HepG2 (cell line): ENCODE measurements around the gene UBQLN4. TPM values are rescaled to one million over a fixed set of nuclear protein-coding genes. Genes with fewer than 3 reads are reported as not detected.

Experiments
- CENPBD1 ChIP-seq: sonication (generic); formaldehyde crosslinking; IDR thresholded peaks from 2 replicates; pipeline ENCODE4 v1.8.0; 2022; ENCODE audit warnings: missing genetic modification reagents, low read depth, mild to moderate bottlenecking, borderline replicate concordance
- ELF3 ChIP-seq: IDR thresholded peaks from 2 replicates; pipeline ENCODE4 v1.6.1; 2016; ENCODE audit warnings: missing genetic modification reagents, missing compliant biosample characterization
- FOSL1 ChIP-seq: sonication (generic); formaldehyde crosslinking; IDR thresholded peaks from 2 replicates; pipeline ENCODE4 v1.9.0; 2021; ENCODE audit warnings: missing genetic modification reagents, borderline replicate concordance
- FOXP1 ChIP-seq, 2 experiments: fragments of 450-650 bp in 1 of 2; IDR thresholded peaks; 2 replicates each; pipeline ENCODE4 v1.6.1; 2017 to 2018; ENCODE audit warnings: antibody characterized with exemption in 1 of 2
- FUBP1 ChIP-seq: sonication (generic); formaldehyde crosslinking; IDR thresholded peaks from 2 replicates; pipeline ENCODE4 v1.5.1; 2020; ENCODE audit warnings: missing genetic modification reagents, mild to moderate bottlenecking, borderline replicate concordance
- HHEX ChIP-seq: IDR thresholded peaks from 2 replicates; pipeline ENCODE4 v1.6.1; 2016; ENCODE audit warnings: control low read depth
- HOXD1 ChIP-seq: sonication (generic); formaldehyde crosslinking; IDR thresholded peaks from 2 replicates; pipeline ENCODE4 v1.5.0; 2020; ENCODE audit warnings: missing genetic modification reagents
- IRF2 ChIP-seq: IDR thresholded peaks from 2 replicates; pipeline ENCODE4 v1.6.1; 2018; ENCODE audit warnings: missing genetic modification reagents, missing compliant biosample characterization
- KDM5A ChIP-seq: fragments of 200-600 bp; sonication (generic); IDR thresholded peaks from 2 replicates; pipeline ENCODE4 v1.7.0; 2018; ENCODE audit warnings: antibody characterized with exemption, mild to moderate bottlenecking, low read length, borderline replicate concordance
- MAZ ChIP-seq, 2 experiments: sonication (generic) in 1 of 2; formaldehyde crosslinking in 1 of 2; IDR thresholded peaks; 2 replicates each; pipeline versions ENCODE4 v1.5.0 to v1.6.1; 2012 to 2020; ENCODE audit warnings: low read depth in 2 of 2, mild to moderate bottlenecking in 2 of 2, borderline replicate concordance in 1 of 2, improper control_type of control experiment in 1 of 2, low read length in 1 of 2, missing genetic modification reagents in 1 of 2, moderate library complexity in 1 of 2
- MBD4 ChIP-seq: IDR thresholded peaks from 2 replicates; pipeline ENCODE4 v1.6.1; 2012; ENCODE audit warnings: low read length, inconsistent platforms, borderline replicate concordance
- MLLT10 ChIP-seq: sonication (generic); formaldehyde crosslinking; IDR thresholded peaks from 2 replicates; pipeline ENCODE4 v1.4.0; 2020; ENCODE audit warnings: missing genetic modification reagents
- SIX1 ChIP-seq: sonication (generic); formaldehyde crosslinking; IDR thresholded peaks from 2 replicates; pipeline ENCODE4 v1.4.0; 2020; ENCODE audit warnings: missing genetic modification reagents, borderline replicate concordance
- SNAPC2 ChIP-seq: sonication (generic); formaldehyde crosslinking; IDR thresholded peaks from 2 replicates; pipeline ENCODE4 v1.8.1; 2022; ENCODE audit warnings: mild to moderate bottlenecking, missing genetic modification reagents
- SRSF9 ChIP-seq: fragments of 200-400 bp; formaldehyde crosslinking; IDR thresholded peaks from 2 replicates; pipeline ENCODE4 v1.6.1; 2018; ENCODE audit warnings: borderline replicate concordance, mild to moderate bottlenecking, low read depth, low read length; ENCODE audit not compliant: insufficient read depth, poor library complexity, severe bottlenecking
- TBX3 ChIP-seq: fragments of 450-650 bp; IDR thresholded peaks from 2 replicates; pipeline ENCODE4 v1.6.1; 2017; ENCODE audit warnings: antibody characterized with exemption, mild to moderate bottlenecking, inconsistent platforms, borderline replicate concordance
- TFAP4 ChIP-seq: sonication (generic); IDR thresholded peaks from 2 replicates; pipeline ENCODE4 v1.6.1; 2016; ENCODE audit warnings: low read depth, borderline replicate concordance
- TFE3 ChIP-seq: IDR thresholded peaks from 2 replicates; pipeline ENCODE4 v1.6.1; 2016
- ZBTB33 ChIP-seq: sonication (generic); formaldehyde crosslinking; IDR thresholded peaks from 2 replicates; pipeline ENCODE4 v1.4.0; 2020; ENCODE audit warnings: missing genetic modification reagents
- ZNF331 ChIP-seq: sonication (generic); formaldehyde crosslinking; IDR thresholded peaks from 2 replicates; pipeline ENCODE4 v1.4.0; 2020; ENCODE audit warnings: missing genetic modification reagents
- ZNF451 ChIP-seq: sonication (generic); formaldehyde crosslinking; IDR thresholded peaks from 2 replicates; pipeline ENCODE4 v1.5.0; 2020; ENCODE audit warnings: mild to moderate bottlenecking, missing genetic modification reagents
- ZNF652 ChIP-seq: IDR thresholded peaks from 2 replicates; pipeline ENCODE4 v1.6.1; 2016; ENCODE audit warnings: low read depth, borderline replicate concordance
- ZNF749 ChIP-seq: sonication (generic); formaldehyde crosslinking; IDR thresholded peaks from 2 replicates; pipeline ENCODE4 v1.8.0; 2022; ENCODE audit warnings: mild to moderate bottlenecking, missing genetic modification reagents, moderate library complexity, borderline replicate concordance
- ZNF777 ChIP-seq: sonication (generic); formaldehyde crosslinking; IDR thresholded peaks from 2 replicates; pipeline ENCODE4 v1.4.0; 2020; ENCODE audit warnings: missing genetic modification reagents
- polyA plus RNA-seq, 8 experiments: library from polyadenylated mRNA; depleted of rRNA in 3 of 8; stranded (reverse) in 7 of 8; unstranded in 1 of 8; fragments of >200 nt; fragmentation: Illumina TruSeq in 4 of 8; extraction: Trizol in 4 of 8; gene quantifications; 2 replicates each; pipeline versions ENCODE4 v1.2.1 to v1.2.3, GENCODE V29; 2011 to 2016; ENCODE audit warnings: low read depth in 4 of 8, missing spikeins in 1 of 8, mixed read lengths in 1 of 8; ENCODE audit not compliant: insufficient read depth in 1 of 8
- total RNA-seq, 5 experiments: library from RNA; depleted of rRNA; stranded (reverse); fragments of >200 nt; fragmentation: Illumina TruSeq; extraction: Trizol; gene quantifications; 2 replicates each; pipeline ENCODE4 v1.2.3, GENCODE V29; 2016; ENCODE audit warnings: low read depth in 1 of 5

UBQLN4 gene
- total and polyA plus RNA-seq, 2 of the 13 experiments (the other 11 are each of a cell fraction or from before 2014, with no cell fraction given), result 31.5 to 39.8 TPM

- TF ChIP-seq ZNF749 (CRISPR knock-in tag), result peak; percentile 90; the same call in 1 of the 2 replicates
- TF ChIP-seq MLLT10 (CRISPR knock-in tag), result no peak
- peak; percentile 44; the same call in 1 of the 2 replicates for TF ChIP-seq ZNF652 (CRISPR knock-in tag)
- peak; percentile 84; the same call in 1 of the 2 replicates for TF ChIP-seq FUBP1 (CRISPR knock-in tag)
- TF ChIP-seq TFAP4, result peak; percentile 76; the same call in 1 of the 2 replicates
- 0 out of 2 replicates have a peak, but pooled peaks have one; percentile 44 for TF ChIP-seq SNAPC2
- TF ChIP-seq FOXP1 (IDR thresholded peaks at IDR 0.05), result peak; percentile 95
- TF ChIP-seq FOXP1 (CRISPR knock-in tag; IDR thresholded peaks at IDR 0.05), result peak; percentile 97
- TF ChIP-seq IRF2 (CRISPR knock-in tag), result peak; percentile 76; the same call in 1 of the 2 replicates
- peak; percentile 61; the same call in 1 of the 2 replicates for TF ChIP-seq HHEX (CRISPR knock-in tag)
- no peak for TF ChIP-seq CENPBD1 (CRISPR knock-in tag)
- peak; percentile 64; the same call in 1 of the 2 replicates for TF ChIP-seq ZBTB33 (CRISPR knock-in tag)
- TF ChIP-seq ZNF451, result no peak
- TF ChIP-seq SIX1 (CRISPR knock-in tag), result peak; percentile 66; the same call in 1 of the 2 replicates
- no peak for TF ChIP-seq HOXD1 (CRISPR knock-in tag)
- TF ChIP-seq MBD4, result peak; percentile 94; the same call in 1 of the 2 replicates
- peak; percentile 61 for TF ChIP-seq TFE3 (CRISPR knock-in tag)
- TF ChIP-seq ELF3, result peak; percentile 68
- TF ChIP-seq KDM5A, result peak; percentile 63; the same call in 1 of the 2 replicates
- no peak for TF ChIP-seq ZNF777 (CRISPR knock-in tag)
- peak; percentile 83; the same call in 1 of the 2 replicates for TF ChIP-seq TBX3
- no peak for TF ChIP-seq FOSL1 (CRISPR knock-in tag)
- TF ChIP-seq SRSF9, result no peak
- TF ChIP-seq MAZ (IDR thresholded peaks at IDR 0.05; ENCODE audit: borderline replicate concordance, low read depth, low read length), result peak; percentile 16; the same call in 1 of the 2 replicates
- TF ChIP-seq MAZ (CRISPR knock-in tag; IDR thresholded peaks at IDR 0.05; ENCODE audit: low read depth), result no peak
- TF ChIP-seq ZNF331, result peak; percentile 87
These were observed 32.7 kb upstream of the UBQLN4 start (continued) for GRCh38 chr1:156086256-156086662.
